Heart left ventricle (tissue), 13 donors: ENCODE data around the gene GATA3.

Experiments used
- POLR2A ChIP-seq, 2 donors: fragments of 450-650 bp; IDR thresholded peaks; one replicate each; pipeline ENCODE4 v1.6.1; 2017; ENCODE audit warnings: antibody characterized with exemption in 2 of 2, mild to moderate bottlenecking in 2 of 2, moderate library complexity in 2 of 2
- TF ChIP-seq, protein P1 (sequence below), 12 donors: fragments of 200-600 bp; sonication (generic) in 4 of 12; IDR thresholded peaks; one replicate each; pipeline versions ENCODE4 v1.5.0 to v1.8.0; 2018 to 2022; ENCODE audit warnings: antibody characterized with exemption in 12 of 12, mild to moderate bottlenecking in 5 of 12
- donor health status: ischemic (EF 13 %, LVEDD 7.1; RV severe dilation, severe dysfunction).
- donor health status: DM: no; HTN: yes; CAD: no.
- donor health status: DM: no; HTN: no; CAD: no.
- donor health status: ischemic (EF 25% LVEDD 6.9; RV normal size, moderate dysfunction).
- donor health status: ischemic (EF 25% LVEDD 5.7; RV mildly dilated, moderate dysfunction).
- donor health status: ischemic (EF 35%, LVEDD 5.7; RV mildly dilated, moderate dysfunction).
- donor health status: nonischemic (EF 11% LVEDD 7.7; RV severe dilation, severe dysfunction).
- donor health status: DM: yes; HTN: yes; CAD: no.
- donor health status: PGD.
- donor health status: ischemic (EF 29% LVEDD 5.4; RV normal size, mild dysfunction).
- donor health status: nonischemic (EF 23%, LVEDD 6.1; RV moderate dilation, normal function).

DNA sequence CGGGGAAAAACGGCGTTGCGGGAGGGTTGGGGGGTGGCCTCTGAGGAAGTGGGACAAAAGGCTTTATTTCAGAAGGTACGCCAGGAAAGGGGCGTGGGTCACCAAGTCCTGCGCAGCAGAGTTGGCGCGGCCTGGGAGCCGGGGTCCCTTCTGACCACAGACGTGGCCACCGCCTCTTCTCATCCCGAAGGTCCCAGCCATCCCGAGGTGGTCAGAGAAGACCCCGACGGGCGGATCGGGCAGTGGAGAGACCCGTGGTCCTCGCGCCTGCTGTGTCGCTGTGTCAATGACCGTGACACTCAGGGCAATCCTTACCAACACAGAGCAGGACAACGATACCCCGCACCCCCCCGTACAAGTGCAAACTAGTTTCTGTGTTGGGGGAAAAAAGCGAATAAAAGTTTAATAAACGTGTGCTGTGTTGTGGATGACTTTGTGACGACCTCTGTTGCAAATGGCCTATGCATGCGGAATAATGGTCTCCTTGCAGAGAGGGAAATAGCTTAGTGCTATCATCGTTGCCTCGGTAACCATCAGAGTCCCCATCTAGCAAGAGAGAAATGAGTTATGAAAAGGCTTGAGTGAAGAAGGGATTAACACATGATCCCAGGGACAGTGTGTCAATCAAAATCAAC, 19.4 kb upstream of the GATA3 start:
- TF ChIP-seq, protein P1, sequence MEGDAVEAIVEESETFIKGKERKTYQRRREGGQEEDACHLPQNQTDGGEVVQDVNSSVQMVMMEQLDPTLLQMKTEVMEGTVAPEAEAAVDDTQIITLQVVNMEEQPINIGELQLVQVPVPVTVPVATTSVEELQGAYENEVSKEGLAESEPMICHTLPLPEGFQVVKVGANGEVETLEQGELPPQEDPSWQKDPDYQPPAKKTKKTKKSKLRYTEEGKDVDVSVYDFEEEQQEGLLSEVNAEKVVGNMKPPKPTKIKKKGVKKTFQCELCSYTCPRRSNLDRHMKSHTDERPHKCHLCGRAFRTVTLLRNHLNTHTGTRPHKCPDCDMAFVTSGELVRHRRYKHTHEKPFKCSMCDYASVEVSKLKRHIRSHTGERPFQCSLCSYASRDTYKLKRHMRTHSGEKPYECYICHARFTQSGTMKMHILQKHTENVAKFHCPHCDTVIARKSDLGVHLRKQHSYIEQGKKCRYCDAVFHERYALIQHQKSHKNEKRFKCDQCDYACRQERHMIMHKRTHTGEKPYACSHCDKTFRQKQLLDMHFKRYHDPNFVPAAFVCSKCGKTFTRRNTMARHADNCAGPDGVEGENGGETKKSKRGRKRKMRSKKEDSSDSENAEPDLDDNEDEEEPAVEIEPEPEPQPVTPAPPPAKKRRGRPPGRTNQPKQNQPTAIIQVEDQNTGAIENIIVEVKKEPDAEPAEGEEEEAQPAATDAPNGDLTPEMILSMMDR (IDR thresholded peaks at IDR 0.05): no peak
- TF ChIP-seq POLR2A (IDR thresholded peaks at IDR 0.05): no peak
